Measurements from ENCODE around the gene SLC22A3.
"Not testable (repeated sequence)": the region's sequence is repeated elsewhere in the genome, so short reads cannot be mapped to it uniquely, and the experiment has no call there.

Gene SLC22A3

DNA sequence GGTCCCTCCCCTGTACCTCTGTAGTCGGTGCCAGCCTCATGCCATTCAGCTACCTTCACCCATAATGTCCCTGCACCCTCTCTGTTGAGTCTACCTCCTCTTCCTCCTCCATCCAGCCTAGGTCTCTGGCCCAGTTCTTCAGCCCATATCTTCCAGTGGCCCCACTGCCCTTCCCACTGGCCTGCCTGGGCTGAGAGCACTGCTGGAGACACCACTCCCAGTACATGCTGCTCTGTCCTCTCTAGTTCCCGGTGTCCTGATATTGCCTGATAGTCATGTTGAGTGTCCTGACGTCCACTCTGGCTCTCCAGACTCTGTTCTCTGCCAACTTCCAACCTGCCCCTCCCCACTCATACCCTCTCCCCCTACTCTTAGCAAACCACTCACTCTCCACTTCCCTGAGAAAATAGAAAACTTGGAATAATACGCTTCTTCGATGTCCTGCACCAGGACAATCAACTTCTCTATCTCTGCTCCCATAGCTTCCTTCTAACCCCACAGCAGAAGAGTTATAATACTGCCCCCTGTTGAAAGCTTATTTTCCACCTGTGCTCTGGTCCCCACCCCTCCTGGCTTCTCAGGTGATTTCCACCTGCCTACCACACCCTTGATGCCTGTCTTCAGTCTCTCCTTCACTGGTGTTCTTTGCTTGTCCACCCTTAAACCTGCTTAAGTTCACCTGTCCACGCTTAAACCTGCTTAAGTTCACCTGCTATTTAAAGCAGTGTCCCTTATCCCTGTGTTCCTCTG, 19.8 kb downstream of the SLC22A3 start:
- Histone ChIP-seq H3K27me3 (ENCODE audit: low read depth) (no peaks in the 10 kb centered on the region), H3K4me1 (no peaks in the 10 kb centered on the region), H3K36me3 (replicated peaks) (no peaks in the 10 kb centered on the region), H3K4me3 (no peak overlapping the region), H3K9me3 (no peaks in the 10 kb centered on the region)
- DNase-seq (ENCODE audit: low spot score in 2 of 2): no peak
- in situ Hi-C loops (cut with MboI; ENCODE audit: low sequenced_read_pairs): no loop called here

GRCh38 chr6:160368670-160369069, 20.5 kb downstream of the SLC22A3 start:
- H3K4me1 ChIP-seq: no peaks in the 10 kb centered on the region
- no peak for DNase-seq (ENCODE audit: low spot score in 2 of 2)

GRCh38 chr6:160373601-160374000, 25.4 kb downstream of the SLC22A3 start:
- DNase-seq (ENCODE audit: low spot score in 2 of 2); H3K9me3 ChIP-seq; H3K36me3 ChIP-seq (replicated peaks); in situ Hi-C loops (cut with MboI; ENCODE audit: low sequenced_read_pairs); H3K4me1 ChIP-seq; H3K4me3 ChIP-seq; H3K27me3 ChIP-seq (ENCODE audit: low read depth): not testable (repeated sequence)

More at GRCh38 chr6:160368670-160369069, 20.5 kb downstream of the SLC22A3 start:
- in situ Hi-C loops (cut with MboI; ENCODE audit: low sequenced_read_pairs): no loop called here
- H3K27me3 ChIP-seq (ENCODE audit: low read depth): no peaks in the 10 kb centered on the region
- H3K4me3 ChIP-seq: no peak overlapping the region
- no peaks in the 10 kb centered on the region for H3K36me3 ChIP-seq (replicated peaks)
- H3K9me3 ChIP-seq: no peaks in the 10 kb centered on the region

DNA sequence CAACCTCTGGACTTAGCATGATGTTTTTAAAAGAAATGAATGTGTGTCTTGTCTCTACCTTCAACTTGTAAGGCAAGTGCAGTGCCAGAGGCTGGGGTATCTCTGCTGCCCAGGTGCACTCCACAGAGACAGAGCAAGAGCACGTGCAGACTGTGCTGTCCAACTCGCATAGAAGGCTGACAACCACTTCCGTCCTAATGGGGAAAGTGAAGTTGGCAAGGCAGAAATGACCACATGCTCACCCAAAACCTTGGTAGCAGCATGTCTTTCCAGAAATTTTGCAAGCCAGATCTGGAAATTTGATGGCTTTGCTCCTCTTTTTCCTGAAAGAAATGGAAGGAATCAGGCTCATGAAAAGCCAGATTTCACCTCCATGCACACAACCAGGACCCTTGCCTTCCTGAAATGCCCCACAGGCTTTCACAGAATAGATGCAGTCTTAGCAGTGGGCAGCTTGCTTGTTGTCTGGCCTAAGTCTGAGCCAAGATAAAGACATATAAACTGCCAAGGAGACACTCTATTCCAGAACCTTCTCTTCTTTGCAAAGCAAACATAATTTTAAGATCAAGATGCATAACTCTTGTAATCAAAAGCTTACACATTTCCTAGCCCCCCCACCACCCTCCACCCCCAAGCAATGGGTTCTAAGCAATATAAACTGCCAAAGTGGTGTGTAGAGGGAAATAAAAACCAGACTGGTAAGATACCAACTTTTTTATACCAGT, 26.8 kb downstream of the SLC22A3 start:
- in situ Hi-C loops (cut with MboI; ENCODE audit: low sequenced_read_pairs): no loop called here
- H3K4me1 ChIP-seq: no peaks in the 10 kb centered on the region
- no peak overlapping the region for H3K4me3 ChIP-seq

GRCh38 chr6:160375561-160375949, 27.4 kb downstream of the SLC22A3 start:
- Histone ChIP-seq H3K9me3 (no peaks in the 10 kb centered on the region), H3K27me3 (ENCODE audit: low read depth) (no peaks in the 10 kb centered on the region), H3K4me1 (no peaks in the 10 kb centered on the region), H3K36me3 (replicated peaks) (no peaks in the 10 kb centered on the region), H3K4me3 (no peak overlapping the region)
- DNase-seq (ENCODE audit: low spot score in 2 of 2): no peak
- in situ Hi-C loops (cut with MboI; ENCODE audit: low sequenced_read_pairs): no loop called here

More for the DNA sequence above, 26.8 kb downstream of the SLC22A3 start:
- no peaks in the 10 kb centered on the region for H3K9me3 ChIP-seq
- no peak for DNase-seq (ENCODE audit: low spot score in 2 of 2)
- no peaks in the 10 kb centered on the region for H3K36me3 ChIP-seq (replicated peaks)
- no peaks in the 10 kb centered on the region for H3K27me3 ChIP-seq (ENCODE audit: low read depth)

GRCh38 chr6:160376445-160376844, 28.3 kb downstream of the SLC22A3 start:
- no peak for DNase-seq (ENCODE audit: low spot score in 2 of 2)
- no peaks in the 10 kb centered on the region for H3K9me3 ChIP-seq
- H3K4me3 ChIP-seq: no peak overlapping the region
- H3K27me3 ChIP-seq (ENCODE audit: low read depth): no peaks in the 10 kb centered on the region
- no peaks in the 10 kb centered on the region for H3K4me1 ChIP-seq
- H3K36me3 ChIP-seq (replicated peaks): no peaks in the 10 kb centered on the region
- in situ Hi-C loops (cut with MboI; ENCODE audit: low sequenced_read_pairs): no loop called here

- no peaks in the 10 kb centered on the region for H3K27me3 ChIP-seq (ENCODE audit: low read depth)
- in situ Hi-C loops (cut with MboI; ENCODE audit: low sequenced_read_pairs): no loop called here
- no peaks in the 10 kb centered on the region for H3K36me3 ChIP-seq (replicated peaks)
- no peaks in the 10 kb centered on the region for H3K9me3 ChIP-seq
- DNase-seq (ENCODE audit: low spot score in 2 of 2): no peak
- H3K4me1 ChIP-seq: no peaks in the 10 kb centered on the region
- H3K4me3 ChIP-seq: no peak overlapping the region
These were observed 30.0 kb downstream of the SLC22A3 start for GRCh38 chr6:160378218-160378617.

- Histone ChIP-seq H3K4me3 (no peak overlapping the region), H3K36me3 (replicated peaks) (no peaks in the 10 kb centered on the region), H3K4me1 (no peaks in the 10 kb centered on the region), H3K27me3 (ENCODE audit: low read depth) (no peaks in the 10 kb centered on the region), H3K9me3 (no peaks in the 10 kb centered on the region)
- in situ Hi-C loops (cut with MboI; ENCODE audit: low sequenced_read_pairs): no loop called here
- no peak for DNase-seq (ENCODE audit: low spot score in 2 of 2)
These were observed 30.7 kb downstream of the SLC22A3 start for GRCh38 chr6:160378882-160379281.

GRCh38 chr6:160379466-160379865, 31.3 kb downstream of the SLC22A3 start:
- in situ Hi-C loops (cut with MboI; ENCODE audit: low sequenced_read_pairs): no loop called here
- Histone ChIP-seq H3K4me1 (no peaks in the 10 kb centered on the region), H3K36me3 (replicated peaks) (no peaks in the 10 kb centered on the region), H3K9me3 (no peaks in the 10 kb centered on the region), H3K4me3 (no peak overlapping the region), H3K27me3 (ENCODE audit: low read depth) (no peaks in the 10 kb centered on the region)
- DNase-seq (ENCODE audit: low spot score in 2 of 2): no peak

DNA sequence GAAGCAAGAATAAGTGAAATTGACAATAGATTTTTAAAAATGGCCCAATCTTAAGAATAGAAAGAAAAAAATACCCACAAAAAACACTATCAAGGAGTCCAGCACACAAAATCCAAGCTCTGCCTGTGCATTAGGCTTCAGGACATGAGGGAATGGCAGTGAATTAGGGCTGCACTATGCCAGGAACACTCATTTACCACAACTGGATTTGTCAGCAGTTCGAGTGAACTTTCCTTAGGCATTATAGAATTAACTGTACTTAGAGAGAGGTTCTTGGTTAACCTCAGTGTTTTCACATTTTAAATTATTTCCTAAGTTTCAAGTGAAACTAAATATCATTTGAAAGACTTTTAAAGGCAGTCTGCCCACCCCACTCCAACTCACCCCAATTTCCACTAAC, 34.8 kb downstream of the SLC22A3 start:
- H3K4me1 ChIP-seq: no peaks in the 10 kb centered on the region
- no peaks in the 10 kb centered on the region for H3K9me3 ChIP-seq
- no peaks in the 10 kb centered on the region for H3K27me3 ChIP-seq (ENCODE audit: low read depth)
- no peak for DNase-seq (ENCODE audit: low spot score in 2 of 2)
- in situ Hi-C loops (cut with MboI; ENCODE audit: low sequenced_read_pairs): no loop called here
- no peak overlapping the region for H3K4me3 ChIP-seq
- no peaks in the 10 kb centered on the region for H3K36me3 ChIP-seq (replicated peaks)

DNA sequence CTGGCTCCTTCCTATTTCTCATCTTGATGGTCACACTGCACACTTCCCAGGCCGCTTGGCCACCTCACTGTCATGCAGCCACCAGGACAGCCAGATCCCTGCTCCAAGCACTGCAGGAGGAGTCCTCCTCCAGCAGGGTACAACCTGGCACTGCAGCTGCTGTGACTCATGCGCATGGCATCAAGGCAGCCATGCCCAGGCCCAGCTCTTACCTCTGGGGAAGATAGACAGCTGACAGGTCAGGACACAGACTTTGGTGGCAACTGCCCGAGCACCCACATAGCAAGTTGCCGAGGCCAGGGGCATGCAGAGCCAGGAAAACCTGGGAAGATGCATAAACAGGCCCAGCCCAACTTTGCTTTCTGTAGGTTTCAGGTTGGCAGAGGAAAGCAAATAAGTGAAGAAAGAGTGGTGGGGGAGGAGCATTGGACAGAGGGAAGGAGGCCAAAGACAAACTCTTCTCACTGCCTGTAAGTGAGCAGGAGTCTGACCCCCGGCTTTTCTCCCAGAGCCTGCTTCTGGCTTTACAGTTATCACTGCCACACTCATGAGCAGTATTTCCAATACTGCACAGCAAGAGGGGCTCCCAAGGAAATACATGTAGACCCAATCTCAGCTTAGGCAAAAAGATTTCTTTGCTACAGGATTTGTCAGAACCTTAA, 38.8 kb downstream of the SLC22A3 start:
- Histone ChIP-seq H3K27me3 (ENCODE audit: low read depth) (no peaks in the 10 kb centered on the region), H3K4me1 (no peaks in the 10 kb centered on the region), H3K9me3 (no peaks in the 10 kb centered on the region), H3K36me3 (replicated peaks) (no peaks in the 10 kb centered on the region), H3K4me3 (no peak overlapping the region)
- DNase-seq (ENCODE audit: low spot score in 2 of 2): no peak
- in situ Hi-C loops (cut with MboI; ENCODE audit: low sequenced_read_pairs): no loop called here

GRCh38 chr6:160387916-160388643, 39.9 kb downstream of the SLC22A3 start:
- in situ Hi-C loops (cut with MboI; ENCODE audit: low sequenced_read_pairs): no loop called here
- Histone ChIP-seq H3K9me3 (no peaks in the 10 kb centered on the region), H3K36me3 (replicated peaks) (no peaks in the 10 kb centered on the region), H3K4me3 (no peak overlapping the region), H3K4me1 (no peaks in the 10 kb centered on the region), H3K27me3 (ENCODE audit: low read depth) (no peaks in the 10 kb centered on the region)
- DNase-seq (ENCODE audit: low spot score in 2 of 2): no peak

DNA sequence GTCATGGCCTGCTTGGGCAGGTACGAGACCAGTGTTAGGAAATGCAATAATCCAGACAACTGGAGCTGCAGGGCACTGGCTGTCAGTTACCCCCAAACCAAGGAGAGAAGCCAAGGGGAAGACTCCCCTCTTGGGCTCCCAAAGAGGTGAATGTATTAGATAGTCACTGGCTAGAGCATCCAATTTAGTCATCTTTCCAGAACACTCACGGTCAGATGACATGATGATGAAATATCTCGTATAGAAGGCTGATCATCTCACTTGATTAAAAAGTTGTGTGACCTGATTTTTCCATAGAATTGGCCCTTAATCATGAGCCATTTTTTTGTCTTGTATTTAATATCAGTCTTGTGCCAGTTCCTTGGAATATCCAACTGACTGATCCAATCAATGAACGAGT, 40.7 kb downstream of the SLC22A3 start:
- no peaks in the 10 kb centered on the region for H3K27me3 ChIP-seq (ENCODE audit: low read depth)

More for the DNA sequence above, 40.7 kb downstream of the SLC22A3 start:
- Histone ChIP-seq H3K4me1 (no peaks in the 10 kb centered on the region), H3K4me3 (no peak overlapping the region), H3K36me3 (replicated peaks) (no peaks in the 10 kb centered on the region), H3K9me3 (no peaks in the 10 kb centered on the region)
- no peak for DNase-seq (ENCODE audit: low spot score in 2 of 2)
- in situ Hi-C loops (cut with MboI; ENCODE audit: low sequenced_read_pairs): no loop called here

Data from HAP-1 (cell line).